OCI-M1 (cell line): ENCODE measurements around the gene RALY.

Experiments used
- DNase-seq: peaks from one replicate; lab custom pipeline; 2025; lab: John Stamatoyannopoulos, UW

The RALY gene

DNA sequence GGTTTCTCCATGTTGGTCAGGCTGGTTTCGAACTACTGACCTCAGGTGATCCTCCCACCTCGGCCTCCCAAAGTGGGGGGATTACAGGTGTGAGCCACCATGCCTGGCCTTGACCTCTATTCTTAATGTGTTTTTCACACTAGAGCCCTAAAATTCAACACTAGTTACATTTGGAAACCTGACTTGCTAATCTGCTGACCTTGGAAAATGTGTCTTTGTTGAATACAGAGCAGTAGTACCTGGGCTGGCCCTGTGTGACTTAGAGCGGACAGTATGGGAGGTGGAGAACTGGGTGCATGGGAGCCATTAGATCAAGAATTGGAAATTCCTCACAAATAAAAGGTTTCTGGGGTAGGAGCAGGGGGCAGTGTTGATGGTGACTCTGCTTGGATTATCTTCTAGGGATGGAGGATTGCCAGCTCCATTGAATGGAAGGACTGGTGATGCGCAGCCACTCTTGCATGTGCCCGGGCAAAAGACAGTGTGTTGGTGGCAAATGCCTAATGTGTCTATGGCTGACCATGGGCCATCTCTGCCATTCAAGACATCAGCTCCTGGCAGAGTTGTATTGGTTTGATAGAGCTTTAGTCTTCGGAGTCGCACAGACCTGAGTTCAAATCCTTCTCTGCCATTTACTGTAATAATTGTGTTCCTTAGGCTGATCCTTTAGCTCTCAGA, 53.4 kb downstream of the RALY start:
- no peak for DNase-seq

DNA sequence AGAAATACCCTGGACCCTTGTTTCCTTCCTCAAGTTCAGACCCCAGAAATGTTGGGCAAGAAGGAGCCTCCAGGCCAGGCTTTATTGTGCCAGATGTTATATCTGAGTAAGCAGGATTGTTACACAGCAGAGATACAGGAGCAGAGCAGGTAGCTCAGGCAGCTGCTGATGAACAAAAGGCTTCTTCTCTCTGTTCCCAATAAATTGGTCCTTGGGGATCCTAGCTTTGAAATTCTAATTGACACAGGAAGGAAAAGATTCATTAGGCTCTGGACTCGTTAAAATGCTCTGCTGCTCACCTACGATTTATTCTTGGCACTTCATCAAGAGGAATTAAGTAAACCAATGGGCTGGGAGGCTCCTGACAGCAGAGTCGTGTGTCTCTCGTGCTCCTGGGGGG, 54.2 kb downstream of the RALY start:
- no peak for DNase-seq

DNA sequence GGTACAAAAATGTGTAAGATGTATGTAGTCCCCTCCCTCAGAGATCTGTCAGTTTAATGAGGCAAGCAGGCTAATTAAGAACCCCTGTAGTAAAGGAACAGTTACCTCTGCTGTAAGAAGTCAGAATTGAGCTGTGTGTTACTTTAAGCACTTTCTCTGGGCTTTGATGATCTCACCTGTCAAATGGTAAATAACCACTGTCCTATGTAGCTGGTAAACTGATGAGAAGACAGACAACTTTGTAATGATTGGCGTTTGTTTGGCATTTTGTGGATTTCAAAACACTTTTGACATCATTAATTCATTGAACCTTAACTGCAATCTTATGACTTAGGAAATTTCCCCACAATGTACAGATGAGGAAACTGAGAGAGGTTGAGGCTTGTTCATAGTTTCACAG, 55.7 kb downstream of the RALY start:
- DNase-seq, result no peak

DNA sequence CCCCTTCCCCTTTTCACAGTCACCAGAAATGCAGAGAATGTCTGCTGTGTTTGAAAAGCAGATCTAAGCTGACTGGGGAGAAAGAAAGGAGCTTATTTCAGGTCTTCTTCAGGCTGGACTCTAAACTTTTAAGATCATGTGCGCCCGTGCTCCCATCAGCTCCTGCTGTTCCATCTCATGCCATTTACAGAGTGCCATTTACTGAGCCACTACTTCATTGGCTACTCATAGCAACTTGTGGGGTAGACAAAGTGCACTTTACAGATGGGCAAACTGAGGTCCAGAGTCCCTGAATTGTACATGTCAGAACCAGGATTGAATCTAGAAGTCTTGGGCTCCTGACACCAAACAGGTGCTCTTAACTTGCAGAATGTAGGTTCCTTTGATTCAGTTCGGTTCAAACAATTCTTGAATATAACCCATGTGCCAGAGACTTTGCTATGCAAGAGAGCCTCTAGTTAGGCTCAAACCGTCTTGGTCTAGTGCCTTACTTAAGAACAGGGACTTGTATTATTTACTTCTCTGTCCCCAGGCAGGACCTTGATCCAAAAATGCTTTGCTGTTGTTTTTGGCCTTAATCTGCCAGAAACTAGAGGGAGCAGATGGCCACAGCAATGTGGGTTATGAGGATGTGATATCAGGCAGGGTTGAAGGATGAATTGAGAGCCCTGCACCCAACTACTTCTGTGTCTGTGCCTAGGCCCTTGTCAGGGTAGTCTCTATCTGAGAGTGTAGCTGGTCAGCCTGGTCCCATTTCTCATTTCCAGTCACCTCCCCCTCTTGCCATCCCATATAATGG, 56.4 kb downstream of the RALY start:
- no peak for DNase-seq

DNA sequence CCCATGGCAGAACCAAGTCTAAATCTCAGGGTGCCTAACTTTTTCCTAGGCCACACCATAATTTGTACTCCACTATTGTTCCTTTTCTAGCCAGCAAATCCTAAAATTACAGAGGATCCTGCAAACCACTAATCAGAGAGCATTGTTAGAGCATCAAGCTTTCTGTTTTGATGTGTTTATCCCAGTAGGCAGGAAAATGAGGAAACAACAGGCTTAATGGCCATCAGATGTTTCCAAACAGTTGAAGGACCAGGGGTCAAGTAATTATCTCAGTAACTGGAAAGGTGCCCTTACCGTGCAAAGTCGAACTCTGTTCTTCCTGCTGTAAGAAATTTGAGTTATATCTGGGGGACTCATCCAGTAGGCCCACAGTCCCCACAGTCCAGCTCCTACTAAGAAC, 58.7 kb downstream of the RALY start:
- no peak for DNase-seq

DNA sequence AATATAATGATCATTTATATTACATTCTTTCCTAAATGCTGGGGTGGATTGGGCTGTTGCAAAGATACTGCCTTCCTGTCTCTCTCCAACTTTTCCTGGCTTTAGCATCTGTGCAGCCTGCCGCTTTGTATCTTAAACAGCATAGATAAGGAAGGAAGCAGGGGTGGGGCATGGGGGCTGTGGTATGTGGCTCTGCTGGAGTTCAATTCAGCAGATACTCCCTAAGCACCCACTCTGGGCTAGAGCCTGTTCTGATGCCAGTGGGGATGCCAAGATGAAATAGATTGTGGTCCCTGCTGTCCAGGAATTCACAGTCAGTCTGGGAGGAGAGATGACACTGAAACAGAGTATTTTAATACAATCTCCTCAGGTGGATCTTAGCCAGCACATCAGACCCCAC, 61.6 kb downstream of the RALY start:
- no peak for DNase-seq

DNA sequence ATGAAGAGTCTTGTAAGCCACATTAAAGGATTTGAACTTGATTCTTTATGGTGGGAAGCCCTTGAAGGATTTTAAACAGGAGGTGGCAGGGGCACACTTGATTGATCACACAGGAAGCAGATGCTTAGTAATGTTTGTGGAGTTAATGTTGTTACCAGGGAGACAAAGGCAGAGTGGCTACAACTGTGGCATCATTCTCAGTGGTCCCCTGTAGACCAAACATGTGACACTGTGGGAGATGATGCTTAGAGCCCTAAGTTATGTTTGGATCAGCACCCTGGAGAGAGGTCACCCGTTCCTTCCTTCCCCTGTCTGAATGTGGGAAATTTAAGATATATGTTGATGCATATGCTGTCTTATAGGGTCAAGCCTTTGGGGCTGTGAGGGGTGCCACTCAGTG, 65.1 kb downstream of the RALY start:
- no peak for DNase-seq

DNA sequence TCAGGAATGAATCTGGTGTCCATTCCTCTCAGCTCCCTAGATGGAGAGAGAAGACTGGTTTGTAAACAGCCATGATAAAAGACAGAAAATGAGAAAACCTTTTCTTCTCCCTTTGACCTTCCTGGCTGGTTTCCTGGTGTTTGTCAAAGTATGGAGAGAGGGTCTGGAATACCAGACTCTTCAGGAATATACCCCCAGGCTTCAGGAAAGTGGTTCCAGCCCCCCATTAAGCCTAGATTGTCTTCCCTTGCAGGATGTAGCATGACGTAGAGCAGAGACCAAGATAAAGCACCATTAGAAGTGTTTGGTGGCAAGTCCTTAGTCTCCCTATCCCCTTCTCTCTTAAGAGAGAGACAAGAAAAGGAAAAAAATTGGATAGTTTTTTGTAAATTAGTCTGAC, 67.3 kb downstream of the RALY start:
- DNase-seq, result no peak

DNA sequence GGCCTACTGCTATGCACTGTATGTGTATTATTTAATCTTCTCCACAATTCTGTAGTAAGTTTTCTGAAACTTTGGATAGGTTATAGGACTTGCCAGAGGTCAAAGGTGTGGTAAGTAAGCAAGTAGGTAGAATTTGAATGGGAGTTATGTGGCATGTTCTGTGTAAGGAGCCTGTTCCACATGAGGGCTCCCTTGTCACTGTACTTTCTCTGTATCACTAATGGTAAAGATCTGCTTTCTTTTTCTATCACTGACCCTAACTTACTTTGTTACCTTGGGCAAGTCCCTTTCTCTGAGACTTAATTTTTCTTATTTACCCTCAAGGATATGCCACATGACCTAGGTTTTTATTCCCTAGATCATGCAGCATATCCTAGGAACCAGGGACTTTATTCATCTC, 68.0 kb downstream of the RALY start:
- DNase-seq, result no peak

DNA sequence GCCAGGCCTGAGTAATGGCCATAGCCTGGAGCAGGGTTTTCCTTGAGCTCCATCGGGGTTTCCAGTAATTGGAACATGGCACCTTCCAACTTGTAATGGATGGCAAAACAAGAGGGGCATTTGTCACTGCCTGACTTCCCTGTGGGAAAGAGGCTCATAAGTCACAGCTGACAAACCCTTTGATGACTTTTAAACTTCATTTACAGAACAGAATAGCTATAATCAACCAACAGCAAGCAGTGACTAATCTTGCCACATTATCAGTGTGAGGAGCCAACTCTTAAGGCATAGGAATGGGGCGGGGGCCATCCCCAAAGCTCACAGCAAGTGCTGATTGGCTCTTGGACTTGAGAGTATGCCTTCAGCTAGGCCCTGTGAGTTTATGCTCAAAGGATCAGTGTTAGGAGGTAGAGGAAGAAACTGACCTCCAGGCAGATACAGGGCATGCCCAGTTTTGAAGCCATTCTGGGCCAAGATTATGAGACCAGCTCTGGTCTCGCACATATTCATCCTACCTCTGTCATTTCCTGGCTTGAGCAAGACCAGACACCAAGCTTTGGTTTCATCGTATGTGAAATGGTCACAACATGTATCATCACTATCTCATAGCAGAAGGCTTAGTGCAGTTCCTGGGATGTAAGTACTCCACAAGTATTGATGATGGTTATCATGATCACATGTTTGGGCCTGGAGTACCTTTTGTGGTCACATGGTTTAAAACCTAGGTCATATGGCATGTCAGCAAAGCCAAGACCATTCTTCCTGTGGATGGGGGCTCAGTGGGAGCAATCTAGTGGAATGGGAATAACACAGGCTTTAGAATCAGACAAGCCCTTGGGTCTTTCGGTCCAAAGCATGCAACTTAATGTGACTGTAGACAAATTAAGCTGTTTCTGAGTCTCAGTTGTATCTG, 69.1 kb downstream of the RALY start:
- DNase-seq, result peak; percentile 9

DNA sequence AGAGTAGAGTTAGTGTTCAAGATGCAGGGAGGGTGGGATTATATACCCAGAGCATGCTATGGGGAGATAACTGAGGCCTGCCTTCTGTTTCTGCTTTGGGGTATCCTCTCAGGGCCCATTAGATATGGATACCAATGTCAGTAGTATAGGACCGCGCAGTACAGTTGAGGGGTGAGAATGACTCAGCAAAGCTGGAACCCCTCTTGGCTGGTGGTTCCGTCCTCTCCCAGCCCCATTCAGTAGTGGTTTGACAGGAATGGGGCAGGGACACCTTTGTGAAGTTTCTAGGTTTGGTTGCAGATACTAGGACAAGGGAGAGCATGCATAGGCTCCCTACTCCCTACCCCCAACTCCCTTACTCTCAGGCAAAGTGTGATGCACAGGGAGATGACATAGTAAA, 70.6 kb downstream of the RALY start:
- DNase-seq, result no peak

DNA sequence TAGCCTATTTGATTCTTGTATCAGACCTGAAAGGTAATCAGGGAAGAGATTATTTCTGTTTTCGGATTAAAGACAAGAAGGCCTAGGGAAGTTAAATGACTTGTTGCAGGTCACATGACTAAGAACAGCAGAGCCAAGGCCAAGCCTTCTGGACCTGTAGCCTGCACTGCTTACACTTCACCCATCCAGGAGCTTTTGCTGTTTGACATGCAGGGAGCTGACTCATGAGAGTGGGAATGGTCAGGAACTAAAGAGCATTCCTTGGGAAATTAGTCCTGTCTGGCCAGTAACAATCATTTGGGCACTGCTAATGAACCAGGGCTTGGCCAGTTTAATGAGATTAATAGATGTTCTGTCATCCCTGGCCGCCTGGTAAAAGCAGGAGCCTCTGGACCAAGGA, 71.5 kb downstream of the RALY start:
- no peak for DNase-seq

DNA sequence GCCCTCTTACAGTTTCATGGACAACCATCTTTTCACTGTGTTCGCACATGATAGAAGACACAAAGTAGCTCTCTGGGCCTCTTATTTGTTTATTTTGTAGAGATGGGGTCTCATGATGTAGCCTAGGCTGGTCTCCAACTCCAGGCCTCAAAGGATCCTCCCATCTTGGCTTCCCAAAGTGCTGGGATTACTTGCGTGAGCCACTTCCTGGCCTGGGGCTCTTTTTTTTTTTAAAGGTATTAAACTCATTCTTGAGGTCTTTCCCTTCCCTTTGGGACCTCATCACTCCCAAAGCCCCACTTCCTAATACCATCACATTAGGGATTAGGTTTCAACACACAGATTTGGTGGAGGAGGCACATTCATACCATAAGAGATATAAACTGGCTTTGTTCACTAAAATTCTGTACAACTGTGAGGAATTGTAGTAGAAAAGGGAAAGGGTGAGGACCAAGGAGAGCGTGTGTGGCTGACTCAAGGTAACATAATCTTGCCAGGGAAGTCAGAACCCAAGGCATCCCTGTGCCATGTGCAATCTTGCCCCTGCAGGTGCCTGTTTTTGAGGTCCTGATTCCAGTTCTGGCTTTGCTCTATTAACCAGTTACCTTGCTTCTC, 72.9 kb downstream of the RALY start:
- DNase-seq, result no peak

DNA sequence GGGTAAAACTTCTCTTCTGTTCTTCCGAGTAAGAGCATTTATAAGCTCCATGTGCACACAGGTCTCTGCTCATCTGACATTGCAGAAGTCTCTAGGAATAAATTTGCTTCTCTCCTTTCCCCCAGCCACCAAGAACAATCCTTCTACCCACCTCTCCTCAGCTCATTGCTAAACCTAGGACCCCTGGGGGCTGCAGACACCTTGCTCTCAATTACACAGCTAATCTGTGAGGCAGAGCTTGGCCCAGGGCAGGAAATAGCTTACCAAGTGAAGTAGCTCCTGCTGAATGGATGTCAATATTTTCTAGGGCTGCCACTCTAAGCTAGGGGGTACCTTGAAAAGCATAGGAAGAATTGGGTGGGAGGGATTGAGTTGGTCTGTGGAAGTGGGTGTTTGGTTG, 74.3 kb downstream of the RALY start:
- DNase-seq, result no peak

DNA sequence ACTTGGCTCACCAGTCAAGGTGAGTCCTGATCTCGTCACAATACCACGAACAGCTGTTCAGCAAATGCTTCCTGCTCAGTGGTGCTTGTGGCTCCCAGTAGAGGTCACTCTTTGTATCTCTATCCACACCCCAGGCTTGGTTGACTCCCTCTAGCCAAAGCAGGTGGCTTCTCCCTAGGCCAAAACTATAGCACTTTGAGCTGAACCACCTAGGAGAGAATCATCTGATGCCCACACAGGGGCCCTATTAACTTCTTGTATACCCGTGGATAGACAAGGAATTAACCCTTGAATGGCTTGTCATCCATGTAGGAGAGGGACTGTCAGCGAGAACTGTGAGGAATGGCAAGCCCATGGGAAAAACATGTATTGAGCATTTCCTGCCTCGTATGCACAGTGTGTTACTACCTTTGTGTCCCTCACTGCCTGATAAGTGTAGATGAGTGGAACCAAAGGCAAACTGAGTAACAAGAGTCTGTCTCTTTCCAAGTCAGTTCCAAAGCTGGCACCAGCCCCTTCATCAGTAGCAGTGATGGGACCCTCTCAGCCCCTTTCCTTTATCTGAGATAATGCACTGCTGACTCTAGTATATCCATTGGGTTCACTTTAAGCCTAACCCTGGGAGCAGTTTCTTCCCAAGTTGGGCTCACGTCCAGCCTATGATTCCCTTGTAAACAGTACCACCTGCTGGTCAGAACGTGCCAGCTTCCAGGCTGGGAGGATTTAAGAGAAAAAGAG, 75.8 kb downstream of the RALY start:
- peak; percentile 84 for DNase-seq

DNA sequence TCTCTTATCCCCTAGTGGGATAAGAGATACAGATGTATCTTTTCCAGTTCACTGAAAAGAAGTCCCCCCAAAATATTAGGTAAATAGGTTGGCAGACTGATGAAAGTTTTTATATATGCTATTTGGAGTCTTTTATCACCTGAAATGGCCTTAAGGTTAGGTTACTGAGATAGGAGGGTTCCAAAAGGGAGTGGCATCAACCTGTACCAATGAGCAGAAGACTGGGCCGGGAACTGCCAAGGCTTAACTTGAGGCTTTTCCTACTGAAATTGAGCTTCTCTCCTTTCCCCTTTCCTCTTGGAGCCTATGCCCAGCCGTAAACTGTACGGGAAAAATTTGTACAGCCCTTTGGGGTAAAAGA, 76.3 kb downstream of the RALY start:
- no peak for DNase-seq

DNA sequence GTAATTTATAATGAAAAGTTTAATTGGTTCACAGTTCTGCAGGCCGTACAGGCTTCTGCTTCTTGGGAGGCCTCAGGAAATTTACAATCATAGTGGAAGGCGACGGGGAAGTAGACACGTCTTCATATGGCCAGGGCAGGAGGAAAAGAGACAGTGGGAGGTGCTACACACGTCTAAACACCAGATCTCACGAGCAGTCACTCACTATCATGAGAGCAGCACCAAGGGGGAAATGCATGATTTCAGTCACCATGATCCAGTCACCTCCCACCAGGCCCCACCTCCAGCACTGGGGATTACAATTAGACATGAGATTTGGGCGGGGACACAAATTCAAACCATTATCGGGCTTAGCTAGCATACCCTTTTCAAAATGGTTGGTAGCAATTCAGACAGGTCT, 77.1 kb downstream of the RALY start:
- no peak for DNase-seq

DNA sequence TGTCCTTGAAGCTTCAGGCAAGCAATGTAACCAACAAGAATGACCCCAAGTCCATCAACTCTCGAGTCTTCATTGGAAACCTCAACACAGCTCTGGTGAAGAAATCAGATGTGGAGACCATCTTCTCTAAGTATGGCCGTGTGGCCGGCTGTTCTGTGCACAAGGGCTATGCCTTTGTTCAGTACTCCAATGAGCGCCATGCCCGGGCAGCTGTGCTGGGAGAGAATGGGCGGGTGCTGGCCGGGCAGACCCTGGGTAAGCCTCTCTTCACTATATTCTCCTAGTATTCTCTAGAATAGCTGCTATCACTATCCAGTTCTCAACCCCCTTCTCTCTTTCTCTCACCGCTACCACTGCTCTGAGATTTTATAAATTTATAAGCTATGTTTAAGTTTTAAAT, 78.4 kb downstream of the RALY start:
- no peak for DNase-seq

DNA sequence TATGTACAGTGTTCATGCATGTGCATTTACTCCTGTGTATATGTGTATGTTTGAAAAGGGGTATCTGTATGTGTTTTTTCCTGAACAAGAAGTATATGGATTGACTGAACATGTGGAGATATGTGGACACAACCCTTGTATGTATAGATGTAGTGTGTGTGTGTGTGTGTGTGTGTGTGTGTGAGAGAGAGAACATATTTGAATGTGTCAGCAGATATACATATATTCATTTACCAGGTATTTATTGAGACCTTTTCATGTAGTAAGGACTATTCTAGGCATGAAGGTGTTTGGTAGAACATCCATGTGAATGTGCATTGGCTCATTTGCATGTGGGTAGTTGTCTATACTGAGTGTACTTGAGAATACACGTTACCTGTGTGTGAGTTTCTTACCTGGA, 79.1 kb downstream of the RALY start:
- no peak for DNase-seq

DNA sequence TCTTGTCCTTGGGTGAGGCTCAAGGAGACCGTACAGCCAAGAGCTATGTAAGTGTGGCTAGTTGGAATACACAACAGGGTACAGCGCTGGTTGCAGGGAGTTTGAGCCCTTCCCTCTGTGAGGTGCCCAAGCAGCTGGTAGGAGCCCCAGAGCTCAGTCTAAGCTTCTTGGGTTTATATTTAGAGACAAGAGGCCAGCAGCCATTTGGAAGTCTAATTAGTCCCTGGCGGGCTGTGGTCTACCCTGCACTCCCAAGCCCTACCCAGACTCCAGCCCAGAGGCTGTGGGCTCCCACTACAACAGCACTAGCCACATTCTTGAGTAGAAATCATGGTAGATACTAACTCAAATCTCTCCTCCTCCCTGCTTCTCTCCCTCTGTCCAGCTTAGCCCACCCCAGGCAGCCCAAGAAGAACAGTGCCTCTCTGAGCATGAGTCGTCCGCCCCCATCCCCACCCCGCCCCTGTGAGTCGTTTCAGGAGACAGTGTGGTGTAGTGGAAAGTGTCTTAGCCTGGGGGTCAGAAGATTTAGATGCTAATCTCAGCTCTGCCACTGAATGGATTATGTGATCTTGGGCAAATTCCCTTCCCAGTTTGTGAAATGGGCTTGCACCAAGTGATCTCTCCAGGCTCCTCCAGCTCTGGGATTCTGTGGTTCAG, 80.5 kb downstream of the RALY start:
- DNase-seq, result no peak

DNA sequence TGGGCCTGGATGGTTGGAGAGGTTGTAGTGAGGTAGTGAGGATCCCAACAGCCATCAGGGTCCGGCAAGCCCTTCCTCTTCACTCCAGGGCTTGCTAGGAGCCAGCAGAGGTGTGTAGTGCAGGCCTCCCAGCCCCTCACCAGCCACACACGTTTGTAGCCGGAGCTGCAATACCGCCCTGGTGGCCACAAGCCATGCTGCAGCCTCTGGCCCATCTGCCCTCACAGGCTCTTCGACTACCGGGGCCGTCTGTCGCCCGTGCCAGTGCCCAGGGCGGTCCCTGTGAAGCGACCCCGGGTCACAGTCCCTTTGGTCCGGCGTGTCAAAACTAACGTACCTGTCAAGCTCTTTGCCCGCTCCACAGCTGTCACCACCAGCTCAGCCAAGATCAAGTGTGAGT, 81.9 kb downstream of the RALY start:
- no peak for DNase-seq
